ENCODE measurements around the gene TIMM8B. TPM values are rescaled to one million over a fixed set of nuclear protein-coding genes. Genes with fewer than 3 reads are reported as not detected.

The TIMM8B gene
- total and polyA plus RNA-seq, 9 of the 15 experiments (the other 6 are each of a cell fraction or from before 2014, with no cell fraction given), result 95.8 to 338 (median 145) TPM

DNA sequence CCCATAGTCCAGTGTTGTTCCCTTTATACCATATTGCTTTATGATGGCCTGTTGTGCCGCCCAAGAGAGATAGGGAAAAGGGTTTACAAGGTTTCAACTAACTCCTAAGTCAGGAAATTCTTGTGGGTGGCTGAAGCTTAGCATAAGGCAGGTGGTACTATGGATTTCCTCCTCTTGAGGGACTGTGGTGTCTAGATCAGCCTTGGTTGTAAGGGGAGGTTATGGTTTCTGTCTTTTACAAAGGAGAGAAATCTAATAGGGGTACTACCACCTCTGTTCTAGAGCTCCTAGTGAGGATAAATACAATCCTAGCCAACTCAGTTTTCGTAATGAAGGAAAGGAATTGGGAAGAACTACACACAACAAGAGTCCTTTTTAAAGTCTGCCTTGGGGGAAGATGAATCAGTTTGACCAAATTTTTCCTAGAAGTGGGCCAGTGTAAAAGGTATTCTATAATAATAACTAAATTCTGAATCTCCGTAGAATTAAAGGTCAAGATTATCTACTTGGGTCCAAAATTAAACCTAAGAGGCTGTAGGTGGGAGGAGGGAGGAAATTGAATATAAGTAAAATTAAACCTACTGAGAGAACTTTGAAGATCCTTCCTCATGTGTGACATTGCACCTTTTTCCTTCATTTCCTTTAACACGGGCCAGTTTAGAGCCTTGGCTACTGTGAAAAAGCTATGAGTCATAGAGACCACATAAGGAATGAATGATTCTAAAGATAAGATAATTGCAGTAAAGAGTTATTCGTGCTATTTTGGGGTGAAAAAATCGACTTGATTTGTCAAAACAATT is 44.2 kb downstream of the TIMM8B start (continued):
- TF ChIP-seq, protein P1, sequence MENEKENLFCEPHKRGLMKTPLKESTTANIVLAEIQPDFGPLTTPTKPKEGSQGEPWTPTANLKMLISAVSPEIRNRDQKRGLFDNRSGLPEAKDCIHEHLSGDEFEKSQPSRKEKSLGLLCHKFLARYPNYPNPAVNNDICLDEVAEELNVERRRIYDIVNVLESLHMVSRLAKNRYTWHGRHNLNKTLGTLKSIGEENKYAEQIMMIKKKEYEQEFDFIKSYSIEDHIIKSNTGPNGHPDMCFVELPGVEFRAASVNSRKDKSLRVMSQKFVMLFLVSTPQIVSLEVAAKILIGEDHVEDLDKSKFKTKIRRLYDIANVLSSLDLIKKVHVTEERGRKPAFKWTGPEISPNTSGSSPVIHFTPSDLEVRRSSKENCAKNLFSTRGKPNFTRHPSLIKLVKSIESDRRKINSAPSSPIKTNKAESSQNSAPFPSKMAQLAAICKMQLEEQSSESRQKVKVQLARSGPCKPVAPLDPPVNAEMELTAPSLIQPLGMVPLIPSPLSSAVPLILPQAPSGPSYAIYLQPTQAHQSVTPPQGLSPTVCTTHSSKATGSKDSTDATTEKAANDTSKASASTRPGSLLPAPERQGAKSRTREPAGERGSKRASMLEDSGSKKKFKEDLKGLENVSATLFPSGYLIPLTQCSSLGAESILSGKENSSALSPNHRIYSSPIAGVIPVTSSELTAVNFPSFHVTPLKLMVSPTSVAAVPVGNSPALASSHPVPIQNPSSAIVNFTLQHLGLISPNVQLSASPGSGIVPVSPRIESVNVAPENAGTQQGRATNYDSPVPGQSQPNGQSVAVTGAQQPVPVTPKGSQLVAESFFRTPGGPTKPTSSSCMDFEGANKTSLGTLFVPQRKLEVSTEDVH (IDR thresholded peaks at IDR 0.05; ENCODE audit: low read depth, partially characterized antibody), result no peak
- TF ChIP-seq CBFA2T2 (conservative IDR thresholded peaks at IDR 0.05) (no peak), NONO (IDR thresholded peaks at IDR 0.05; ENCODE audit: low read depth in 2 of 2, low read length in 1 of 2) (no peak), OTX1 (CRISPR knock-in tag; IDR thresholded peaks at IDR 0.05) (no peak), ARNT (IDR thresholded peaks at IDR 0.05) (no peak), CREB1 (IDR thresholded peaks at IDR 0.05) (no peak), CREB1 (CRISPR knock-in tag; IDR thresholded peaks at IDR 0.05) (no peak), SREBF1 (IDR thresholded peaks at IDR 0.05; ENCODE audit: borderline replicate concordance, low read depth, low read length) (no peak), ZNF780A (CRISPR knock-in tag; IDR thresholded peaks at IDR 0.05) (no peak), NFXL1 (CRISPR knock-in tag; IDR thresholded peaks at IDR 0.05) (no peak), HLTF (IDR thresholded peaks at IDR 0.05) (no peak), MYNN (IDR thresholded peaks at IDR 0.05) (no peak), MYNN (CRISPR knock-in tag; IDR thresholded peaks at IDR 0.05) (no peak), FUS (optimal IDR thresholded peaks at IDR 0.05; ENCODE audit: low read depth, low read length) (no peak), ZNF274 (IDR thresholded peaks at IDR 0.05; ENCODE audit: borderline replicate concordance, low read depth, low read length) (no peak), LARP7 (IDR thresholded peaks at IDR 0.05) (no peak)
- TF ChIP-seq, protein P2, sequence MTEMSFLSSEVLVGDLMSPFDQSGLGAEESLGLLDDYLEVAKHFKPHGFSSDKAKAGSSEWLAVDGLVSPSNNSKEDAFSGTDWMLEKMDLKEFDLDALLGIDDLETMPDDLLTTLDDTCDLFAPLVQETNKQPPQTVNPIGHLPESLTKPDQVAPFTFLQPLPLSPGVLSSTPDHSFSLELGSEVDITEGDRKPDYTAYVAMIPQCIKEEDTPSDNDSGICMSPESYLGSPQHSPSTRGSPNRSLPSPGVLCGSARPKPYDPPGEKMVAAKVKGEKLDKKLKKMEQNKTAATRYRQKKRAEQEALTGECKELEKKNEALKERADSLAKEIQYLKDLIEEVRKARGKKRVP (CRISPR knock-in tag; IDR thresholded peaks at IDR 0.05), result no peak
- TF ChIP-seq, protein P3, sequence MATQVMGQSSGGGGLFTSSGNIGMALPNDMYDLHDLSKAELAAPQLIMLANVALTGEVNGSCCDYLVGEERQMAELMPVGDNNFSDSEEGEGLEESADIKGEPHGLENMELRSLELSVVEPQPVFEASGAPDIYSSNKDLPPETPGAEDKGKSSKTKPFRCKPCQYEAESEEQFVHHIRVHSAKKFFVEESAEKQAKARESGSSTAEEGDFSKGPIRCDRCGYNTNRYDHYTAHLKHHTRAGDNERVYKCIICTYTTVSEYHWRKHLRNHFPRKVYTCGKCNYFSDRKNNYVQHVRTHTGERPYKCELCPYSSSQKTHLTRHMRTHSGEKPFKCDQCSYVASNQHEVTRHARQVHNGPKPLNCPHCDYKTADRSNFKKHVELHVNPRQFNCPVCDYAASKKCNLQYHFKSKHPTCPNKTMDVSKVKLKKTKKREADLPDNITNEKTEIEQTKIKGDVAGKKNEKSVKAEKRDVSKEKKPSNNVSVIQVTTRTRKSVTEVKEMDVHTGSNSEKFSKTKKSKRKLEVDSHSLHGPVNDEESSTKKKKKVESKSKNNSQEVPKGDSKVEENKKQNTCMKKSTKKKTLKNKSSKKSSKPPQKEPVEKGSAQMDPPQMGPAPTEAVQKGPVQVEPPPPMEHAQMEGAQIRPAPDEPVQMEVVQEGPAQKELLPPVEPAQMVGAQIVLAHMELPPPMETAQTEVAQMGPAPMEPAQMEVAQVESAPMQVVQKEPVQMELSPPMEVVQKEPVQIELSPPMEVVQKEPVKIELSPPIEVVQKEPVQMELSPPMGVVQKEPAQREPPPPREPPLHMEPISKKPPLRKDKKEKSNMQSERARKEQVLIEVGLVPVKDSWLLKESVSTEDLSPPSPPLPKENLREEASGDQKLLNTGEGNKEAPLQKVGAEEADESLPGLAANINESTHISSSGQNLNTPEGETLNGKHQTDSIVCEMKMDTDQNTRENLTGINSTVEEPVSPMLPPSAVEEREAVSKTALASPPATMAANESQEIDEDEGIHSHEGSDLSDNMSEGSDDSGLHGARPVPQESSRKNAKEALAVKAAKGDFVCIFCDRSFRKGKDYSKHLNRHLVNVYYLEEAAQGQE (IDR thresholded peaks at IDR 0.05; ENCODE audit: borderline replicate concordance), result no peak
- TF ChIP-seq, protein P3 (CRISPR knock-in tag; IDR thresholded peaks at IDR 0.05; ENCODE audit: low read depth), result no peak
